Gastroesophageal sphincter (tissue), 4 donors: ENCODE measurements around the gene DSCAML1. TPM values are rescaled to one million over a fixed set of nuclear protein-coding genes. Genes with fewer than 3 reads are reported as not detected.

Experiments used
- ATAC-seq: fragments of 150-250 bp; one replicate; pipeline ENCODE4 v1.9.1; 2016; ENCODE audit warnings: mild to moderate bottlenecking, moderate library complexity
- H3K27ac ChIP-seq, 4 donors: fragments of 200-600 bp; sonication (generic) in 3 of 4; 1 replicate in 3 of 4; 2 replicates in 1 of 4; pipeline ENCODE4 v1.5.1; 2016 to 2019
- H3K27me3 ChIP-seq: fragments of 200-600 bp; sonication (generic); one replicate; pipeline ENCODE4 v1.5.1; 2019
- H3K36me3 ChIP-seq, 2 donors: fragments of 200-600 bp; sonication (generic); one replicate each; pipeline ENCODE4 v1.5.1; 2019; ENCODE audit warnings: control low read depth in 1 of 2
- H3K4me1 ChIP-seq, 3 donors: fragments of 200-600 bp; sonication (generic); 1 replicate in 2 of 3; 2 replicates in 1 of 3; pipeline ENCODE4 v1.5.1; 2016 to 2019; ENCODE audit warnings: control low read depth in 2 of 3
- H3K4me3 ChIP-seq, 2 donors: fragments of 200-600 bp; sonication (generic); one replicate each; pipeline ENCODE4 v1.5.1; 2019; ENCODE audit warnings: mild to moderate bottlenecking in 1 of 2, moderate library complexity in 1 of 2
- H3K9me3 ChIP-seq, 3 donors: fragments of 200-600 bp; sonication (generic); one replicate each; pipeline ENCODE4 v1.5.1; 2017 to 2019; ENCODE audit warnings: control low read depth in 2 of 3
- EP300 ChIP-seq: sonication (generic); formaldehyde crosslinking; IDR thresholded peaks from one replicate; pipeline ENCODE4 v1.6.1; 2017; ENCODE audit warnings: antibody characterized with exemption, mild to moderate bottlenecking
- POLR2A ChIP-seq, 2 donors: fragments of 450-650 bp; IDR thresholded peaks; one replicate each; pipeline ENCODE4 v1.6.1; 2017; ENCODE audit warnings: antibody characterized with exemption in 2 of 2, mild to moderate bottlenecking in 2 of 2, moderate library complexity in 1 of 2
- POLR2AphosphoS5 ChIP-seq: sonication (generic); formaldehyde crosslinking; IDR thresholded peaks from one replicate; pipeline ENCODE4 v1.6.1; 2017; ENCODE audit warnings: antibody characterized with exemption
- WGBS, 2 donors: methylation state at CpG; one replicate each; pipeline ENCODE4 v1.1.5; 2018; ENCODE audit warnings: low coverage in 1 of 2; 5-methylcytosine and 5-hydroxymethylcytosine counted together
- total RNA-seq, 4 donors: library from RNA; depleted of rRNA; stranded (reverse); fragments of >200 nt; gene quantifications; one replicate each; pipeline ENCODE4 v1.1.0, GENCODE V29; 2016
- TF ChIP-seq, protein P1 (sequence below), 4 experiments: fragments of 200-600 bp in 2 of 4; fragments of 450-650 bp in 2 of 4; sonication (generic) in 1 of 4; IDR thresholded peaks; one replicate each; pipeline ENCODE4 v1.5.1; 2017 to 2019; ENCODE audit warnings: antibody characterized with exemption in 4 of 4, mild to moderate bottlenecking in 2 of 4, moderate library complexity in 2 of 4

Gene DSCAML1
- total RNA-seq, 4 donors from 2014 or later: 0.35 to 2.5 (median 0.73) TPM

- ATAC-seq: no peak
- no peaks in the 10 kb centered on the region for H3K4me1 ChIP-seq
- no peak overlapping the region for H3K4me3 ChIP-seq
- no peak overlapping the region for H3K27ac ChIP-seq
- H3K36me3 ChIP-seq: no peaks in the 10 kb centered on the region
- peaks cover 0 to 5% (median 0%) of the 10 kb centered on the region in 3 donors for H3K9me3 ChIP-seq
- WGBS, 2 donors: 73% methylated on average over 7 to 10 of the region's 12 CpGs
- peaks cover 28% of the 10 kb centered on the region for H3K27me3 ChIP-seq
- no peak for TF ChIP-seq POLR2A (IDR thresholded peaks at IDR 0.05)
- TF ChIP-seq POLR2AphosphoS5: no peak
- no peak for TF ChIP-seq EP300
- TF ChIP-seq, protein P1, sequence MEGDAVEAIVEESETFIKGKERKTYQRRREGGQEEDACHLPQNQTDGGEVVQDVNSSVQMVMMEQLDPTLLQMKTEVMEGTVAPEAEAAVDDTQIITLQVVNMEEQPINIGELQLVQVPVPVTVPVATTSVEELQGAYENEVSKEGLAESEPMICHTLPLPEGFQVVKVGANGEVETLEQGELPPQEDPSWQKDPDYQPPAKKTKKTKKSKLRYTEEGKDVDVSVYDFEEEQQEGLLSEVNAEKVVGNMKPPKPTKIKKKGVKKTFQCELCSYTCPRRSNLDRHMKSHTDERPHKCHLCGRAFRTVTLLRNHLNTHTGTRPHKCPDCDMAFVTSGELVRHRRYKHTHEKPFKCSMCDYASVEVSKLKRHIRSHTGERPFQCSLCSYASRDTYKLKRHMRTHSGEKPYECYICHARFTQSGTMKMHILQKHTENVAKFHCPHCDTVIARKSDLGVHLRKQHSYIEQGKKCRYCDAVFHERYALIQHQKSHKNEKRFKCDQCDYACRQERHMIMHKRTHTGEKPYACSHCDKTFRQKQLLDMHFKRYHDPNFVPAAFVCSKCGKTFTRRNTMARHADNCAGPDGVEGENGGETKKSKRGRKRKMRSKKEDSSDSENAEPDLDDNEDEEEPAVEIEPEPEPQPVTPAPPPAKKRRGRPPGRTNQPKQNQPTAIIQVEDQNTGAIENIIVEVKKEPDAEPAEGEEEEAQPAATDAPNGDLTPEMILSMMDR (IDR thresholded peaks at IDR 0.05): no peak
Measured at GRCh38 chr11:117546431-117547194, 250.4 kb downstream of the DSCAML1 start.

GRCh38 chr11:117545706-117546105, 251.3 kb downstream of the DSCAML1 start:
- H3K9me3 ChIP-seq: peaks cover 0 to 5% (median 0%) of the 10 kb centered on the region in 3 donors
- WGBS, 2 donors: 60 to 93% methylated on average over 1 to 7 of the region's 12 CpGs
- peaks cover 24% of the 10 kb centered on the region for H3K27me3 ChIP-seq
- H3K4me1 ChIP-seq: no peaks in the 10 kb centered on the region
- ATAC-seq: no peak
- TF ChIP-seq EP300 (no peak), POLR2AphosphoS5 (no peak), POLR2A (IDR thresholded peaks at IDR 0.05) (no peak)
- TF ChIP-seq, protein P1 (IDR thresholded peaks at IDR 0.05): no peak
- no peaks in the 10 kb centered on the region for H3K36me3 ChIP-seq
- no peak overlapping the region for H3K4me3 ChIP-seq
- H3K27ac ChIP-seq: no peak overlapping the region

DNA sequence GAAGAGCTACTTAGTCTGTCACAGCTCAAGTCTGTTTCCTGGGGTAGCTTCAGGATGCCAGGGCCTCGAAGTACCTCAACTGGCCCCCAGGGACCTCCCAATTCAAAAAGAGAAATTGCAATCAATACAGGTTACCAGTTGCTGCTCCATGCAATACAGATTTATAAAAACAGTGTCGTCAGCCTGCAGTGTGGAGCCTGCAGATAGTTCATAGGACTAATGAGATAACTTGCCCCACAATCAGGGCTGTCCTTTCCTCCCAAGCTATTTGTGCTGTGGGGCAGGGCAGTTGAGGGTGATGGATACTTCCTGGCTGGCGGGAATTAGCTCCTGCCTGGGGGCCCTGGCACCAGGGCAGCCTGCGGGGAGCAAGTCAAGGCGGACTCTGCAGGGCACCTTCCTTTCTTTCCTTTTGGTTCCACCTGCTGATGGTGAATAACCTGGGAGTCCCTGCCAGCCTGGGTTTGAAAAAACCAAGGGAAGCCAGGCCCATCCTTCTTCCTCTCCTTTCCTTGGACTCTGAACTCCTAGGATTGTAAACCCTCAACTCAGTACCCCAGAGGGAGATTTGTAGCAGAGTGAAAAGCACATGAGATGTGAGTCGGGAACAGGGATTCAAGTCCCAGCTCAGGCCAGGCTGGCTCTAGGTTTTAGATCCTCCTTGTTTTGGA, 252.8 kb downstream of the DSCAML1 start:
- Histone ChIP-seq H3K9me3 (peaks cover 0 to 5% (median 0%) of the 10 kb centered on the region in 3 donors), H3K36me3 (no peaks in the 10 kb centered on the region), H3K27ac (no peak overlapping the region), H3K4me3 (no peak overlapping the region), H3K27me3 (peaks cover 22% of the 10 kb centered on the region), H3K4me1 (no peaks in the 10 kb centered on the region)
- ATAC-seq: no peak
- WGBS, 2 donors: 70% methylated on average over 2 of the region's 6 CpGs; no CpG with 5 or more reads in 1 of the 2 donors
- TF ChIP-seq, protein P1 (IDR thresholded peaks at IDR 0.05): no peak
- no peak for TF ChIP-seq POLR2A (IDR thresholded peaks at IDR 0.05)
- TF ChIP-seq POLR2AphosphoS5: no peak
- no peak for TF ChIP-seq EP300

DNA sequence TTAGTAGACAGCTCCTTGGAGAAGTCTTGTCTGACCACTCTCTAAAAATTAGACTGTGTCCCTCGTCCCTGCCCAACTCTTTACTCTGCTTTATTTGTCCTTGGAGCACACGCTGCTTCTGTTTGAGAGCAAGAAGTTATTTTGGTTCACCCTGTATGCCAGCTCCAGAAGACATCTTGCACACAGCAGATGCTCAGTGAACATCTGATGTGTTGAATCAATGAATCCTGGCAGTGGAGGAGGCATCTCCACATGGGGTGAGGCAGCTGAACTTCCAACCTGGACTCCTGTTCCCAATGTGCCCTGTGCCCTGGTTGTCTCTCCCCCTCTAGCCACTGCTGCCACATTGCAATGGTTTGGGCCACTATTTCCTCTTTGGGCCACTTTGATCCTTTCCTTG, 255.8 kb downstream of the DSCAML1 start:
- ATAC-seq: no peak
- H3K4me3 ChIP-seq: no peak overlapping the region
- H3K36me3 ChIP-seq: no peaks in the 10 kb centered on the region
- peaks cover 0 to under 1% (median 0%) of the 10 kb centered on the region in 3 donors for H3K4me1 ChIP-seq
- peaks cover 21% of the 10 kb centered on the region for H3K27me3 ChIP-seq
- TF ChIP-seq POLR2AphosphoS5 (no peak), POLR2A (IDR thresholded peaks at IDR 0.05) (no peak), EP300 (no peak)
- TF ChIP-seq, protein P1 (IDR thresholded peaks at IDR 0.05): no peak
- H3K9me3 ChIP-seq: peaks cover 0 to 5% (median 0%) of the 10 kb centered on the region in 3 donors
- WGBS, 2 donors: 67 to 80% methylated on average over 1 to 2 of the region's 2 CpGs
- H3K27ac ChIP-seq: no peak overlapping the region
